IPS-18a (cell line): ENCODE results near the gene MYL11.

ENCODE experiments used
- H3K27ac ChIP-seq: one replicate; pipeline ENCODE4 v1.5.1; 2013; ENCODE audit warnings: low read length
- H3K27me3 ChIP-seq: one replicate; pipeline ENCODE4 v1.6.1; 2013; ENCODE audit warnings: mild to moderate bottlenecking, low read length; ENCODE audit not compliant: control insufficient read depth, insufficient read depth
- H3K36me3 ChIP-seq: one replicate; pipeline ENCODE4 v1.6.1; 2013; ENCODE audit warnings: low read depth, low read length; ENCODE audit not compliant: control insufficient read depth
- H3K4me1 ChIP-seq: one replicate; pipeline ENCODE4 v1.6.1; 2013; ENCODE audit warnings: low read depth, low read length; ENCODE audit not compliant: control insufficient read depth
- H3K4me3 ChIP-seq: one replicate; pipeline ENCODE4 v1.5.1; 2013; ENCODE audit warnings: low read length
- H3K9ac ChIP-seq: one replicate; pipeline ENCODE4 v1.6.1; 2013; ENCODE audit warnings: mild to moderate bottlenecking, low read length, moderate library complexity
- H3K9me3 ChIP-seq: one replicate; pipeline ENCODE4 v1.6.1; 2013; ENCODE audit warnings: low read depth, low read length; ENCODE audit not compliant: control insufficient read depth

The MYL11 gene

GRCh38 chr16:30348113-30348512, 26.5 kb upstream of the MYL11 start:
- Histone ChIP-seq H3K27me3 (no peaks in the 10 kb centered on the region), H3K9me3 (no peaks in the 10 kb centered on the region), H3K4me1 (no peaks in the 10 kb centered on the region), H3K4me3 (no peak overlapping the region), H3K27ac (no peak overlapping the region), H3K36me3 (peaks cover 33% of the 10 kb centered on the region), H3K9ac (no peak overlapping the region)

GRCh38 chr16:30348929-30349328, 25.7 kb upstream of the MYL11 start:
- peaks cover 2% of the 10 kb centered on the region for H3K4me1 ChIP-seq
- no peaks in the 10 kb centered on the region for H3K9me3 ChIP-seq
- no peaks in the 10 kb centered on the region for H3K27me3 ChIP-seq
- no peak overlapping the region for H3K27ac ChIP-seq
- peaks cover 36% of the 10 kb centered on the region for H3K36me3 ChIP-seq
- H3K4me3 ChIP-seq: no peak overlapping the region
- H3K9ac ChIP-seq: no peak overlapping the region

GRCh38 chr16:30349675-30350074, 24.9 kb upstream of the MYL11 start:
- Histone ChIP-seq H3K27me3 (no peaks in the 10 kb centered on the region), H3K27ac (no peak overlapping the region), H3K4me1 (peaks cover 4% of the 10 kb centered on the region), H3K4me3 (no peak overlapping the region), H3K9me3 (no peaks in the 10 kb centered on the region), H3K36me3 (peaks cover 36% of the 10 kb centered on the region), H3K9ac (no peak overlapping the region)

- Histone ChIP-seq H3K27me3 (no peaks in the 10 kb centered on the region), H3K36me3 (peaks cover 36% of the 10 kb centered on the region), H3K4me3 (no peak overlapping the region), H3K9me3 (no peaks in the 10 kb centered on the region), H3K4me1 (peaks cover 4% of the 10 kb centered on the region), H3K9ac (no peak overlapping the region), H3K27ac (no peak overlapping the region)
Observed at GRCh38 chr16:30350134-30350871, 24.3 kb upstream of the MYL11 start.

GRCh38 chr16:30351001-30351441, 23.6 kb upstream of the MYL11 start:
- Histone ChIP-seq H3K27me3 (no peaks in the 10 kb centered on the region), H3K27ac (no peak overlapping the region), H3K36me3 (peaks cover 36% of the 10 kb centered on the region)

GRCh38 chr16:30351586-30352419, 22.8 kb upstream of the MYL11 start:
- peaks cover 4% of the 10 kb centered on the region for H3K4me1 ChIP-seq
- H3K9me3 ChIP-seq: no peaks in the 10 kb centered on the region
- peaks cover 36% of the 10 kb centered on the region for H3K36me3 ChIP-seq
- no peak overlapping the region for H3K9ac ChIP-seq
- no peak overlapping the region for H3K27ac ChIP-seq
- no peaks in the 10 kb centered on the region for H3K27me3 ChIP-seq
- H3K4me3 ChIP-seq: no peak overlapping the region

More at GRCh38 chr16:30351001-30351441, 23.6 kb upstream of the MYL11 start:
- Histone ChIP-seq H3K9me3 (no peaks in the 10 kb centered on the region), H3K4me1 (peaks cover 4% of the 10 kb centered on the region), H3K9ac (no peak overlapping the region), H3K4me3 (no peak overlapping the region)

GRCh38 chr16:30352488-30353401, 21.9 kb upstream of the MYL11 start:
- peaks cover 4% of the 10 kb centered on the region for H3K4me1 ChIP-seq
- H3K27ac ChIP-seq: no peak overlapping the region
- no peak overlapping the region for H3K4me3 ChIP-seq
- H3K27me3 ChIP-seq: no peaks in the 10 kb centered on the region
- H3K9me3 ChIP-seq: no peaks in the 10 kb centered on the region
- H3K9ac ChIP-seq: no peak overlapping the region
- peaks cover 36% of the 10 kb centered on the region for H3K36me3 ChIP-seq

GRCh38 chr16:30353438-30354129, 21.0 kb upstream of the MYL11 start:
- no peak overlapping the region for H3K27ac ChIP-seq
- H3K4me1 ChIP-seq: peaks cover 4% of the 10 kb centered on the region
- H3K9me3 ChIP-seq: no peaks in the 10 kb centered on the region
- H3K27me3 ChIP-seq: no peaks in the 10 kb centered on the region
- peaks cover 36% of the 10 kb centered on the region for H3K36me3 ChIP-seq
- H3K9ac ChIP-seq: peak overlapping the region; percentile 78
- peak overlapping the region; percentile 91 for H3K4me3 ChIP-seq

- Histone ChIP-seq H3K9ac (peak overlapping the region; percentile 78), H3K4me3 (peak overlapping the region; percentile 91), H3K27me3 (no peaks in the 10 kb centered on the region), H3K9me3 (no peaks in the 10 kb centered on the region), H3K36me3 (peaks cover 36% of the 10 kb centered on the region), H3K4me1 (peaks cover 4% of the 10 kb centered on the region), H3K27ac (peak overlapping the region; percentile 56)
Observed at GRCh38 chr16:30354423-30355143, 20.0 kb upstream of the MYL11 start.

- Histone ChIP-seq H3K9me3 (no peaks in the 10 kb centered on the region), H3K4me1 (peaks cover 4% of the 10 kb centered on the region), H3K36me3 (peaks cover 31% of the 10 kb centered on the region), H3K27ac (peak within 1 kb of the TSS; percentile 85), H3K4me3 (peak within 1 kb of the TSS; percentile 91), H3K9ac (peak within 1 kb of the TSS; percentile 78), H3K27me3 (no peaks in the 10 kb centered on the region)
Observed at GRCh38 chr16:30355144-30355953, 19.3 kb upstream of the MYL11 start, which contains the start of gene CD2BP2. TSS of gene CD2BP2 (minus strand) at chr16:30355308. CDS start at chr16:30354681, 627 bp downstream.
